ENCODE results near the gene ARMH3. TPM values are rescaled to one million over a fixed set of nuclear protein-coding genes. Genes with fewer than 3 reads are reported as not detected.
A peak's percentile ranks its signal among the peaks of the same experiment; 100 is the strongest.

The ARMH3 gene
- total RNA-seq, 2 experiments from 2014 or later, result 12.3 to 12.6 TPM

GRCh38 chr10:101925027-101925426 is 130.9 kb downstream of the ARMH3 start:
- no peak for DNase-seq
- H3K27me3 Mint-ChIP-seq (ENCODE audit: low read depth), result no peaks in the 10 kb centered on the region
- CTCF ChIA-PET, result interaction anchor here (0.9 to 1.1 kb wide), 2 partner anchors 85 to 148 kb away, joined by 4 read pairs; no protein-coding TSS in a partner anchor
- no peaks in the 10 kb centered on the region for H3K4me1 Mint-ChIP-seq (ENCODE audit: low read depth)
- no peaks in the 10 kb centered on the region for H3K9me3 Mint-ChIP-seq
- intact Hi-C loops (cut with micrococcal nuclease), result no loop called here
- H3K36me3 Mint-ChIP-seq (ENCODE audit: low read depth), result peaks cover 2% of the 10 kb centered on the region
- H3K27ac Mint-ChIP-seq, result no peak overlapping the region
- no peak overlapping the region for H3K4me3 Mint-ChIP-seq

DNA sequence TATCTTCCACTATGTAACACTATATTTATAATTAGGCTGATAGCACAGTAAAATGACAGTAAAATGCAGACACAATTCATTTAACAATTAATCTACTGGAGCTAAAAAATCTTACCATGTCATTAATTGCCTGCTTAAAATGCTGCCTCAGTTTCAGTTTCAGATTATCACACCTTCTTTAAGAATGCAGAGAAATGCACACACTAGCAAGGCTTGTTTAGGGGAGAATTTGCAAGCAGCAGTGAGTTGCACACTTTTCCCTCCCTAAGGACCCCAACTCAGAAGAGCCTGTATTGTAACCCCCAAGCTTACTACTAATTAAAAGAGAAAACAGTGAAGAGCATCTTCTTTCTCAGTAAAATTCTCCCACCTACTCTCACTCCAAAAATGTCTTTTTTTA is 132.7 kb downstream of the ARMH3 start:
- Mint-ChIP-seq H3K4me1 (ENCODE audit: low read depth) (no peaks in the 10 kb centered on the region), H3K27me3 (ENCODE audit: low read depth) (no peaks in the 10 kb centered on the region), H3K36me3 (ENCODE audit: low read depth) (peaks cover 2% of the 10 kb centered on the region), H3K4me3 (no peak overlapping the region), H3K27ac (no peak overlapping the region), H3K9me3 (no peaks in the 10 kb centered on the region)
- intact Hi-C loops (cut with micrococcal nuclease), result no loop called here
- no peak for DNase-seq
- CTCF ChIA-PET, result interaction anchor here (0.7 to 1.4 kb wide), 2 partner anchors 34 to 87 kb away, joined by 3 to 6 read pairs; no protein-coding TSS in a partner anchor

DNA sequence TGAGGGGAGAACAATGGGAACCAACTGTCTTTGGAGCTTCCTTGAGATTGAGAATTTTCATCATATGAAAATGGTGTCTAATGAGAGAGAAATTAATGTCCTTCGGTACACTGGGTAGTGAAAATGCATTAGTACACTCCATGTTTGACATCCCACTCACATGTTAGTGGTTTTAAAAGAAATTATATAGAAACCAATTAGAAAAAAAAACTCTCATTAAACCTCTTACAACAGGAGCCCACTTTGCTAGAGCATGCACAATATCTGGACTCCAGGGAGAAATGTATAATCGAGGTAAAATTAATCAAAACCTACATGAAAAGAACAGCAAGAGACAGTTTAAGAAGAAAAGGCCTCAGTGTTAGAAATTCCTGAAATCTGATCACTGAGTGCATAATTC is 133.1 kb downstream of the ARMH3 start:
- Mint-ChIP-seq H3K4me1 (ENCODE audit: low read depth) (no peaks in the 10 kb centered on the region), H3K4me3 (no peak overlapping the region), H3K36me3 (ENCODE audit: low read depth) (peaks cover 2% of the 10 kb centered on the region), H3K9me3 (no peaks in the 10 kb centered on the region), H3K27ac (no peak overlapping the region), H3K27me3 (ENCODE audit: low read depth) (no peaks in the 10 kb centered on the region)
- CTCF ChIA-PET, result interaction anchor here (0.7 to 1.4 kb wide), 2 partner anchors 33 to 87 kb away, joined by 3 to 6 read pairs; no protein-coding TSS in a partner anchor
- intact Hi-C loops (cut with micrococcal nuclease), result no loop called here
- DNase-seq, result no peak

DNA sequence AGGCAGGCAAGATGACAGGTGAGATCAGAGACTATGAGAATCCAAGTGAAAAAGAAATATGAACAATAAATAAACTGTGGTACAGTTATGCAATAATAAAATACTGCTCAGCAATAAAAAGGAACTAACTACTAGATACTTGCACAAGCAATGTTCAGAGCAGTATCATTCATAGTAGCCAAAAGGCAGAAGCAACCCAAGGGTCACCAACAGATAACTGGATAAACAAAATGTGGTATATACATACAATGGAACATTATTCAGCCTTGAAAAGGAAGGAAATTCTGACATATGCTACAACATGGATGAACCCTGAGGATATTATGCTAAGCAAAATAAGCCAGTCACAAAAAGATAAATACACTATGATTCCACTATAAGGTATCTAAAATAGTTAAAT is 135.4 kb downstream of the ARMH3 start:
- Mint-ChIP-seq H3K4me1 (ENCODE audit: low read depth) (no peaks in the 10 kb centered on the region), H3K27me3 (ENCODE audit: low read depth) (no peaks in the 10 kb centered on the region), H3K4me3 (no peak overlapping the region), H3K36me3 (ENCODE audit: low read depth) (peaks cover 2% of the 10 kb centered on the region), H3K27ac (no peak overlapping the region), H3K9me3 (no peaks in the 10 kb centered on the region)
- no peak for DNase-seq
- CTCF ChIA-PET, result no interaction called here
- intact Hi-C loops (cut with micrococcal nuclease), result no loop called here

DNA sequence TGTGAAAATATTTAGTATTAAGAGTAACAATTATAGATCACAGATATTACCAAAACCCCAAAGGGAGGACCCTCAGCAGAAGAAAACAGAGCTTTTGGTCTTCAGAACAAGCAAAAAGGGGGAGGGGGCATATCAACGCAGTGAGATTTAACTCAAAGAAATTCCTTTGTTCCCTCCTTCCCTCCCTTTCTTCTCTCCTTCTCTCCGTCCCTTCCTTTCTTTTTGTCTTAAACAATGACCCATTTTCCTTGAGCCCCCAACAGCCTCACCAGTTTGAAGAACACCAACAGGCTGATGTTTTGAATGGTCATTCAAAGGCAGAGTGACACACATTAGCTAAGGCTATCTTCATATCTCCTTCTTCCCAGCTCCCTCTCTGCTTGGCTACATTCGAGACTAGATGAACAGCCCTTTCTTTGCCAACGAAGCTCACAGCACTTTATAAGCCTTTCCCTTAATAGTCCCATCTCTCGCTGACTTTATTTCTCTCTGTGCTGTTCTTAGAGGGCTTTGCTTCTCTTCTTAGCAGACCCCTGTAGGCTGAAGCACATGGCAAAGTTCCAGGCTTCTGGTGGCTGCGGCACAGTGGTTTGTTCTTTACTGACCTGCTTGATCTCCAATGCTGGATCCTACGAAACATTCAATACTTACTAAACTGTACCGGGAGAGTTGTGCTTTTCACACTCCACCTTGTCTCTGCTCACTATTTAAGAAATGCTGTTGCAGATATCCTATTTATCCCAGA is 136.8 kb downstream of the ARMH3 start:
- Mint-ChIP-seq H3K27ac (no peak overlapping the region), H3K9me3 (no peaks in the 10 kb centered on the region), H3K36me3 (ENCODE audit: low read depth) (peaks cover 2% of the 10 kb centered on the region), H3K4me3 (no peak overlapping the region), H3K4me1 (ENCODE audit: low read depth) (no peaks in the 10 kb centered on the region), H3K27me3 (ENCODE audit: low read depth) (no peaks in the 10 kb centered on the region)
- intact Hi-C loops (cut with micrococcal nuclease), result no loop called here
- no peak for DNase-seq
- CTCF ChIA-PET, result interaction anchor here (1.5 kb wide), 1 partner anchor 8 kb away, joined by 3 read pairs; no protein-coding TSS in a partner anchor

- H3K9me3 Mint-ChIP-seq, result no peaks in the 10 kb centered on the region
- CTCF ChIA-PET, result interaction anchor here (0.6 kb wide), 1 partner anchor 22 kb away, joined by 3 read pairs; no protein-coding TSS in a partner anchor
- no peak overlapping the region for H3K4me3 Mint-ChIP-seq
Measured at GRCh38 chr10:101912561-101913179, 143.3 kb downstream of the ARMH3 start.

GRCh38 chr10:101906586-101907183 is 149.3 kb downstream of the ARMH3 start:
- no peak overlapping the region for H3K4me3 Mint-ChIP-seq
- peaks cover 3% of the 10 kb centered on the region for H3K36me3 Mint-ChIP-seq (ENCODE audit: low read depth)
- CTCF ChIA-PET, result interaction anchor here (1.1 to 1.2 kb wide), 2 partner anchors 18 to 22 kb away, joined by 3 read pairs; no protein-coding TSS in a partner anchor
- H3K27me3 Mint-ChIP-seq (ENCODE audit: low read depth), result no peaks in the 10 kb centered on the region
- H3K9me3 Mint-ChIP-seq, result no peaks in the 10 kb centered on the region
- peaks cover 18% of the 10 kb centered on the region for H3K4me1 Mint-ChIP-seq (ENCODE audit: low read depth)
- H3K27ac Mint-ChIP-seq, result no peak overlapping the region
- DNase-seq, result no peak
- intact Hi-C loops (cut with micrococcal nuclease), result no loop called here

More at GRCh38 chr10:101912561-101913179, 143.3 kb downstream of the ARMH3 start:
- no peaks in the 10 kb centered on the region for H3K27me3 Mint-ChIP-seq (ENCODE audit: low read depth)
- peaks cover 2% of the 10 kb centered on the region for H3K4me1 Mint-ChIP-seq (ENCODE audit: low read depth)
- DNase-seq, result no peak
- no peak overlapping the region for H3K27ac Mint-ChIP-seq
- H3K36me3 Mint-ChIP-seq (ENCODE audit: low read depth), result peaks cover 5% of the 10 kb centered on the region
- intact Hi-C loops (cut with micrococcal nuclease), result no loop called here

- intact Hi-C loops (cut with micrococcal nuclease), result no loop called here
Measured at GRCh38 chr10:101905251-101905650, 150.7 kb downstream of the ARMH3 start.

GRCh38 chr10:101903827-101904550 is 152.0 kb downstream of the ARMH3 start:
- peaks cover 18% of the 10 kb centered on the region for H3K4me1 Mint-ChIP-seq (ENCODE audit: low read depth)
- DNase-seq, result peak; percentile 38
- H3K27me3 Mint-ChIP-seq (ENCODE audit: low read depth), result no peaks in the 10 kb centered on the region
- CTCF ChIA-PET, result no interaction called here
- no peak overlapping the region for H3K4me3 Mint-ChIP-seq
- H3K27ac Mint-ChIP-seq, result no peak overlapping the region
- H3K9me3 Mint-ChIP-seq, result no peaks in the 10 kb centered on the region
- no peaks in the 10 kb centered on the region for H3K36me3 Mint-ChIP-seq (ENCODE audit: low read depth)
- intact Hi-C loops (cut with micrococcal nuclease), result no loop called here

More at GRCh38 chr10:101905251-101905650, 150.7 kb downstream of the ARMH3 start:
- H3K4me3 Mint-ChIP-seq, result no peak overlapping the region
- CTCF ChIA-PET, result interaction anchor here (0.6 kb wide), 1 partner anchor 81 kb away, joined by 3 read pairs; no protein-coding TSS in a partner anchor
- no peaks in the 10 kb centered on the region for H3K9me3 Mint-ChIP-seq
- no peak overlapping the region for H3K27ac Mint-ChIP-seq
- peaks cover 18% of the 10 kb centered on the region for H3K4me1 Mint-ChIP-seq (ENCODE audit: low read depth)
- no peak for DNase-seq
- no peaks in the 10 kb centered on the region for H3K36me3 Mint-ChIP-seq (ENCODE audit: low read depth)
- no peaks in the 10 kb centered on the region for H3K27me3 Mint-ChIP-seq (ENCODE audit: low read depth)

GRCh38 chr10:101902820-101903145 is 153.2 kb downstream of the ARMH3 start:
- DNase-seq, result no peak
- Mint-ChIP-seq H3K27me3 (ENCODE audit: low read depth) (no peaks in the 10 kb centered on the region), H3K9me3 (no peaks in the 10 kb centered on the region), H3K27ac (no peak overlapping the region), H3K4me1 (ENCODE audit: low read depth) (peaks cover 17% of the 10 kb centered on the region), H3K36me3 (ENCODE audit: low read depth) (no peaks in the 10 kb centered on the region), H3K4me3 (no peak overlapping the region)
- intact Hi-C loops (cut with micrococcal nuclease), result no loop called here
- CTCF ChIA-PET, result interaction anchor here (0.6 to 1.7 kb wide), 4 partner anchors 12 to 107 kb away, joined by 3 to 4 read pairs (median 3); no protein-coding TSS in a partner anchor

GRCh38 chr10:101902032-101902819 is 153.7 kb downstream of the ARMH3 start:
- Mint-ChIP-seq H3K9me3 (no peaks in the 10 kb centered on the region), H3K4me1 (ENCODE audit: low read depth) (peaks cover 17% of the 10 kb centered on the region), H3K27me3 (ENCODE audit: low read depth) (no peaks in the 10 kb centered on the region), H3K4me3 (no peak overlapping the region), H3K36me3 (ENCODE audit: low read depth) (no peaks in the 10 kb centered on the region), H3K27ac (no peak overlapping the region)
- intact Hi-C loops (cut with micrococcal nuclease), result no loop called here
- CTCF ChIA-PET, result interaction anchor here (0.5 to 1.7 kb wide), 5 partner anchors 14 to 115 kb away, joined by 3 to 4 read pairs (median 3); no protein-coding TSS in a partner anchor
- no peak for DNase-seq

Measured in activated naive CD4-positive, alpha-beta T cell treated with anti-CD3 and anti-CD28 coated beads for 36 hours (primary cell).